Tibial nerve (tissue), 3 donors: ENCODE data around the gene SEC31A.

Source experiments
- CTCF ChIP-seq, 5 experiments: fragments of 200-600 bp in 3 of 5; fragments of 450-650 bp in 2 of 5; sonication (generic) in 3 of 5; IDR thresholded peaks; one replicate each; pipeline ENCODE4 v1.5.1; 2016 to 2019; ENCODE audit warnings: antibody characterized with exemption in 5 of 5, mild to moderate bottlenecking in 3 of 5, moderate library complexity in 2 of 5
- POLR2A ChIP-seq, 2 donors: fragments of 450-650 bp; IDR thresholded peaks; one replicate each; pipeline ENCODE4 v1.6.1; 2017; ENCODE audit warnings: antibody characterized with exemption in 2 of 2, mild to moderate bottlenecking in 2 of 2, moderate library complexity in 2 of 2

GRCh38 chr4:82886147-82886942 is 4.6 kb downstream of the SEC31A start:
- TF ChIP-seq CTCF (IDR thresholded peaks at IDR 0.05) (no peak), POLR2A (IDR thresholded peaks at IDR 0.05) (no peak)
